Kidney (tissue), 2 donors: ENCODE results near the gene SSX2. TPM values are rescaled to one million over a fixed set of nuclear protein-coding genes. Genes with fewer than 3 reads are reported as not detected.

Experiments used
- polyA plus RNA-seq: library from polyadenylated mRNA; stranded (reverse); fragments of 350-450 nt; fragmentation: Illumina TruSeq; extraction: RNeasy Lipid Tissue Mini Kit (QIAGEN cat#74804); gene quantifications from one replicate; pipeline ENCODE4 v1.2.3, GENCODE V29; 2014; ENCODE audit warnings: low read depth, low replicate concordance; ENCODE audit not compliant: insufficient read depth
- total RNA-seq: library from RNA; stranded (reverse); fragmentation: NEBNext Ultra II Directional; extraction: Animal tissue kit (Norgen Biotek cat#: 25700); gene quantifications from one replicate; pipeline ENCODE4 v1.2.1, GENCODE V29; 2021
- donor health status: DM: yes; HTN: yes; CAD: no.

The SSX2 gene
- total and polyA plus RNA-seq, 2 donors from 2014 or later, result not detected

Other genes with a start within 250 kb of the SSX2 start
- not detected for gene XAGE1A, start 211.4 kb downstream of the SSX2 start, total RNA-seq
- gene XAGE1A, start 211.4 kb downstream of the SSX2 start, polyA plus RNA-seq, result not detected
- not detected for gene XAGE1B, start 190.1 kb downstream of the SSX2 start, total RNA-seq
- gene XAGE1B, start 190.1 kb downstream of the SSX2 start, polyA plus RNA-seq, result not detected
- gene SSX7, start 52.3 kb downstream of the SSX2 start, total RNA-seq, result not detected
- not detected for gene SSX7, start 52.3 kb downstream of the SSX2 start, polyA plus RNA-seq
- not detected for gene SSX2B, start 44.1 kb upstream of the SSX2 start, total RNA-seq
- gene SSX2B, start 44.1 kb upstream of the SSX2 start, polyA plus RNA-seq, result not detected
- not detected for gene SPANXN5, start 90.2 kb upstream of the SSX2 start, total RNA-seq
- not detected for gene SPANXN5, start 90.2 kb upstream of the SSX2 start, polyA plus RNA-seq
- gene XAGE5, start 104.1 kb upstream of the SSX2 start, total RNA-seq, result not detected
- gene XAGE5, start 104.1 kb upstream of the SSX2 start, polyA plus RNA-seq, result not detected
- not detected for gene XAGE3, start 160.9 kb upstream of the SSX2 start, total RNA-seq
- gene XAGE3, start 160.9 kb upstream of the SSX2 start, polyA plus RNA-seq, result not detected
- 15.2 TPM for gene FAM156B, start 190.2 kb upstream of the SSX2 start, total RNA-seq
- 13.1 TPM for gene FAM156B, start 190.2 kb upstream of the SSX2 start, polyA plus RNA-seq